ENCODE data around the gene PCGF2. TPM values are rescaled to one million over a fixed set of nuclear protein-coding genes. Genes with fewer than 3 reads are reported as not detected.

Gene PCGF2
- total RNA-seq, 1 donor from 2014 or later = 56.1 TPM

DNA sequence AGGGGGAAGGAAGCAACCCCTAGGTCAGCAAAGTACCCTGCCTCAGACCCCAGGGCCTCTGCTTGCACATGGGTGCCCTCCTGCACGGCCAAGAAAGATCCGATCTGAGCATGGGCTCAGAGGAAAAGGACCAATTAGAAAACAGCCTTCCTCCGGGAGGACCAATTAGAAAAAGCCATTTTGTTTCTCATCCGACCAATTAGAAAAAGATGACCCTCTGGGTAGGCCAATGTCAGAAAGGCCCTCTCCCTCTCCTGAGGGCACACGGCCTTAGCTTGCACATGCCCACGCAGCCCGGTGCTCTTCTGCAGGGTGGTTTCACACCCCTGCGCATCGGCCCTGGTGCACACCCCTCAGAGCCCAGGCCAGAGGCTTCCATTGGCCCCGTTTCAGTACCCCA is 23.1 kb downstream of the PCGF2 start:
- Mint-ChIP-seq H3K27me3 (ENCODE audit: low read depth) (no peaks in the 10 kb centered on the region), H3K27ac (ENCODE audit: unreplicated experiment) (no peak overlapping the region), H3K4me1 (ENCODE audit: low read depth) (peaks cover 14% of the 10 kb centered on the region), H3K4me3 (ENCODE audit: unreplicated experiment) (no peak overlapping the region), H3K36me3 (ENCODE audit: low read depth) (peaks cover 2% of the 10 kb centered on the region), H3K9me3 (ENCODE audit: low read depth) (no peaks in the 10 kb centered on the region)
- DNase-seq (ENCODE audit: low spot score) = no peak
- TF ChIP-seq, protein P1, sequence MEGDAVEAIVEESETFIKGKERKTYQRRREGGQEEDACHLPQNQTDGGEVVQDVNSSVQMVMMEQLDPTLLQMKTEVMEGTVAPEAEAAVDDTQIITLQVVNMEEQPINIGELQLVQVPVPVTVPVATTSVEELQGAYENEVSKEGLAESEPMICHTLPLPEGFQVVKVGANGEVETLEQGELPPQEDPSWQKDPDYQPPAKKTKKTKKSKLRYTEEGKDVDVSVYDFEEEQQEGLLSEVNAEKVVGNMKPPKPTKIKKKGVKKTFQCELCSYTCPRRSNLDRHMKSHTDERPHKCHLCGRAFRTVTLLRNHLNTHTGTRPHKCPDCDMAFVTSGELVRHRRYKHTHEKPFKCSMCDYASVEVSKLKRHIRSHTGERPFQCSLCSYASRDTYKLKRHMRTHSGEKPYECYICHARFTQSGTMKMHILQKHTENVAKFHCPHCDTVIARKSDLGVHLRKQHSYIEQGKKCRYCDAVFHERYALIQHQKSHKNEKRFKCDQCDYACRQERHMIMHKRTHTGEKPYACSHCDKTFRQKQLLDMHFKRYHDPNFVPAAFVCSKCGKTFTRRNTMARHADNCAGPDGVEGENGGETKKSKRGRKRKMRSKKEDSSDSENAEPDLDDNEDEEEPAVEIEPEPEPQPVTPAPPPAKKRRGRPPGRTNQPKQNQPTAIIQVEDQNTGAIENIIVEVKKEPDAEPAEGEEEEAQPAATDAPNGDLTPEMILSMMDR (IDR thresholded peaks at IDR 0.05) = no peak

DNA sequence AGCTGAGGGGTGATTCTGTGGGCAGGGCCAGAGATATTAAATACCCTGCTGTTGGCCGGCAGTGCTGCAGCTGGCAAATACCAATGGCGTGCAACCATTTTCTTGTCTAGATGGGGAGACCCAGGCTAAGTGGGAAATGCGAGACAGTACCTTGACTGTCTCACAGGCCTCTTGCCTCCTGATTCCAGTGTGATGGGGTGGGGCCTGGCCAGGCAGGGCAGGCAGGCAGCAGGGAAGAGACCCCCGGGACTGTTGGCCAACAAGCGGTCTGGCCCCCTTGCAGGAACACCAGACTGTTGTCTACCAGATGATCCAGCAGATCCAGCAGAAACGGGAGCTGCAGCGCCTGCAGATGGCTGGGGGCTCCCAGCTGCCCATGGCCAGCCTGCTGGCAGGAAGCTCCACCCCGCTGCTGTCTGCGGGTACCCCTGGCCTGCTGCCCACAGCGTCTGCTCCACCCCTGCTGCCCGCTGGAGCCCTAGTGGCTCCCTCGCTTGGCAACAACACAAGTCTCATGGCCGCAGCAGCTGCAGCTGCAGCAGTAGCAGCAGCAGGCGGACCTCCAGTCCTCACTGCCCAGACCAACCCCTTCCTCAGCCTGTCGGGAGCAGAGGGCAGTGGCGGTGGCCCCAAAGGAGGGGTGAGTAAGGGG is 23.7 kb downstream of the PCGF2 start:
- Mint-ChIP-seq H3K27ac (ENCODE audit: unreplicated experiment) (no peak overlapping the region), H3K4me1 (ENCODE audit: low read depth) (peaks cover 12% of the 10 kb centered on the region), H3K4me3 (ENCODE audit: unreplicated experiment) (no peak overlapping the region), H3K36me3 (ENCODE audit: low read depth) (peaks cover 2% of the 10 kb centered on the region), H3K27me3 (ENCODE audit: low read depth) (no peaks in the 10 kb centered on the region), H3K9me3 (ENCODE audit: low read depth) (no peaks in the 10 kb centered on the region)
- no peak for DNase-seq (ENCODE audit: low spot score)
- TF ChIP-seq, protein P1 (IDR thresholded peaks at IDR 0.05) = no peak

DNA sequence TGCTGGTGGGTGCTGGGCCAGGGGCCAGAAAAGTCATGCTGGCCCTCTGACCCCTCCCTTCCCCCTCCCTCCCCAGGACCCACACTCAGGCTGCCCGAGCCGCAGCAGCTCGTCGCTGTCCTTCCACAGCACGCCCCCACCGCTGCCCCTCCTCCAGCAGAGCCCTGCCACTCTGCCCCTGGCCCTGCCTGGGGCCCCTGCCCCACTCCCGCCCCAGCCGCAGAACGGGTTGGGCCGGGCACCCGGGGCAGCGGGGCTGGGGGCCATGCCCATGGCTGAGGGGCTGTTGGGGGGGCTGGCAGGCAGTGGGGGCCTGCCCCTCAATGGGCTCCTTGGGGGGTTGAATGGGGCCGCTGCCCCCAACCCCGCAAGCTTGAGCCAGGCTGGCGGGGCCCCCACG is 26.3 kb downstream of the PCGF2 start:
- no peaks in the 10 kb centered on the region for H3K27me3 Mint-ChIP-seq (ENCODE audit: low read depth)
- TF ChIP-seq, protein P1 (IDR thresholded peaks at IDR 0.05) = no peak
- no peak for DNase-seq (ENCODE audit: low spot score)
- no peak overlapping the region for H3K4me3 Mint-ChIP-seq (ENCODE audit: unreplicated experiment)
- H3K27ac Mint-ChIP-seq (ENCODE audit: unreplicated experiment) = no peak overlapping the region
- peaks cover 7% of the 10 kb centered on the region for H3K4me1 Mint-ChIP-seq (ENCODE audit: low read depth)
- H3K36me3 Mint-ChIP-seq (ENCODE audit: low read depth) = peaks cover 4% of the 10 kb centered on the region
- H3K9me3 Mint-ChIP-seq (ENCODE audit: low read depth) = no peaks in the 10 kb centered on the region

DNA sequence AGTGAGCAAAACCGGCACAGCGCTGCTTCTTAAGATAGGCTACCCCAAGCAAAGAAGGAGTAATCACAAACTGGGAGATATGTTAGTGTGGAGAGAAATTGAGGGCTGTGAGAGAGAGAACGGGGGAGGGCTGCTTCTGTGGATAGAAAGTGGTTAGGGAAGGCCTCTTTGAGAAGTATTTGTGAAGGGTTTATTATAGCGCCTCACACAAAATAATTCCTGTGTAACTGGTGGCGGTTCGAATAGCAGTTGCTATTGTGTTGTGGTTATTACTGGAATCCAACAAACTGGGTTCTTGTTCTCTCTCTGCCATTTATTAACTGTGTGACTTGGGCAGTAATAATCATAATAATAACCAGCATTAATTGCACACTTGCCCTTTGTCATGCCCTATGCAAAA is 27.2 kb downstream of the PCGF2 start:
- DNase-seq (ENCODE audit: low spot score) = no peak
- Mint-ChIP-seq H3K9me3 (ENCODE audit: low read depth) (no peaks in the 10 kb centered on the region), H3K27me3 (ENCODE audit: low read depth) (no peaks in the 10 kb centered on the region), H3K27ac (ENCODE audit: unreplicated experiment) (no peak overlapping the region), H3K4me1 (ENCODE audit: low read depth) (peaks cover 7% of the 10 kb centered on the region), H3K36me3 (ENCODE audit: low read depth) (peaks cover 5% of the 10 kb centered on the region), H3K4me3 (ENCODE audit: unreplicated experiment) (no peak overlapping the region)
- TF ChIP-seq, protein P1 (IDR thresholded peaks at IDR 0.05) = no peak

DNA sequence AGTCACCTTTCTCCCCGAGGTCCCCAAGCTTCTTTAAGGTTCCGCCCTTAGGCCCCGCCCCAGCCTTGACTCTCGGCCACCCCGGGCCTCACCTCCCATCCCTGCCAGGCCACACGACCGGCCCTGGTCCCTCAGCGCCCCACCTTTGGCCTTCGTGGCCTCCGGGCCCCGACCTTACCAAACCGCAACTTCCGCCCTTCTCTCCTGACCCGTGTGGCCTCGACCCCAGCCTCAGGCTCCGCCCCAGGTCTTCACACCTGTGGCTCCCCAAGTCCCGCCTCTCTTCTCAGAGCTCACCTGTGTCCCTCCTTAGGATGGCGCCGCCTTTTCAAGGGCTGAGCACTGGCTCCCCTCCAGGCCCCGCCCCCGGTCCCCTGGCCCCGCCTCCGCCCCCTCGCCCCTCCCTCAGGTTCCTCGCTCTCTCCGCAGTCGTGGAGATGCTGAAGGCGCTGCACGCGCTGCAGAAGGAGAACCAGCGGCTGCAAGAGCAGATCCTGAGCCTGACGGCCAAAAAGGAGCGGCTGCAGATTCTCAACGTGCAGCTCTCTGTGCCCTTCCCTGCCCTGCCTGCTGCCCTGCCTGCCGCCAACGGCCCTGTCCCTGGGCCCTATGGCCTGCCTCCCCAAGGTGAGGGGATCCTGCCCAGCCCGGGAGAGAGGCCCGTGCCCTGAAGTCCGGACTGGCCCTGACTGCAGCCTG is 28.0 kb downstream of the PCGF2 start:
- Mint-ChIP-seq H3K36me3 (ENCODE audit: low read depth) (peaks cover 7% of the 10 kb centered on the region), H3K4me1 (ENCODE audit: low read depth) (peaks cover 7% of the 10 kb centered on the region), H3K27ac (ENCODE audit: unreplicated experiment) (no peak overlapping the region), H3K4me3 (ENCODE audit: unreplicated experiment) (no peak overlapping the region), H3K27me3 (ENCODE audit: low read depth) (no peaks in the 10 kb centered on the region), H3K9me3 (ENCODE audit: low read depth) (no peaks in the 10 kb centered on the region)
- DNase-seq (ENCODE audit: low spot score) = peak; percentile 89
- TF ChIP-seq, protein P1 (IDR thresholded peaks at IDR 0.05) = no peak

All from chondrocyte (in vitro differentiated cells).